Transverse colon (tissue), 4 donors: ENCODE data around the gene OR6S1. TPM values are rescaled to one million over a fixed set of nuclear protein-coding genes. Genes with fewer than 3 reads are reported as not detected.

Experiments used
- DNase-seq: peaks from one replicate; pipeline ENCODE4 v3.0.0-alpha.2; 2019
- H3K27ac ChIP-seq, 4 donors: fragments of 200-600 bp; sonication (generic); 2 replicates each; pipeline ENCODE4 v1.5.1; 2016 to 2018; ENCODE audit warnings: inconsistent platforms in 4 of 4
- H3K27me3 ChIP-seq: fragments of 200-600 bp; sonication (generic); 2 replicates; pipeline ENCODE4 v1.5.1; 2017; ENCODE audit warnings: inconsistent platforms
- H3K36me3 ChIP-seq, 4 donors: fragments of 200-600 bp; sonication (generic); 2 replicates each; pipeline ENCODE4 v1.5.1; 2017 to 2019; ENCODE audit warnings: inconsistent platforms in 4 of 4
- H3K4me1 ChIP-seq, 4 donors: fragments of 200-600 bp; sonication (generic); 2 replicates each; pipeline ENCODE4 v1.5.1; 2017 to 2020; ENCODE audit warnings: inconsistent platforms in 4 of 4
- H3K4me3 ChIP-seq, 4 donors: fragments of 200-600 bp; sonication (generic); 1 replicate in 1 of 4; 2 replicates in 3 of 4; pipeline versions ENCODE4 v1.5.1 to v1.6.1; 2017 to 2019; ENCODE audit warnings: inconsistent platforms in 4 of 4
- H3K9me3 ChIP-seq, 2 donors: fragments of 200-600 bp; sonication (generic); 2 replicates each; pipeline ENCODE4 v1.5.1; 2017 to 2019; ENCODE audit warnings: inconsistent platforms in 2 of 2
- EP300 ChIP-seq: sonication (generic); formaldehyde crosslinking; IDR thresholded peaks from one replicate; pipeline ENCODE4 v1.6.1; 2017; ENCODE audit warnings: antibody characterized with exemption, low read depth
- POLR2A ChIP-seq: fragments of 450-650 bp; IDR thresholded peaks from one replicate; pipeline ENCODE4 v1.6.1; 2016; ENCODE audit warnings: antibody characterized with exemption, mild to moderate bottlenecking, moderate library complexity
- POLR2AphosphoS5 ChIP-seq, 3 donors: sonication (generic); formaldehyde crosslinking; IDR thresholded peaks; one replicate each; pipeline ENCODE4 v1.6.1; 2016; ENCODE audit warnings: antibody characterized with exemption in 3 of 3
- WGBS, 2 donors: methylation state at CpG; one replicate each; pipeline ENCODE4 v1.1.5; 2018; ENCODE audit warnings: low coverage in 1 of 2; 5-methylcytosine and 5-hydroxymethylcytosine counted together
- in situ Hi-C, 4 donors: fragments of 200-750 bp; cut with MboI; loops; one replicate each; pipeline versions ENCODE4 v1.15.0 to v1.15.1; 2017; ENCODE audit warnings: low sequenced_read_pairs in 3 of 4, low pct_ligation_motif_present in 1 of 4, low pct_unique_long_range_greater_than_20kb in 1 of 4
- intact Hi-C: fragments of 100-400 bp; cut with DNase I; formaldehyde crosslinking; loops from one replicate; pipeline ENCODE4 v1.15.1; 2023; ENCODE audit warnings: low total_unique reads
- total RNA-seq, 4 donors: library from RNA; depleted of rRNA; stranded (reverse); fragments of >200 nt; gene quantifications; one replicate each; pipeline ENCODE4 v1.1.0, GENCODE V29; 2016
- TF ChIP-seq, protein P1 (sequence below), 5 experiments: fragments of 200-600 bp in 3 of 5; fragments of 450-650 bp in 2 of 5; sonication (generic) in 3 of 5; IDR thresholded peaks; 1 replicate in 2 of 5; 2 replicates in 3 of 5; pipeline ENCODE4 v1.5.1; 2016 to 2017; ENCODE audit warnings: antibody characterized with exemption in 5 of 5, inconsistent platforms in 3 of 5, mild to moderate bottlenecking in 2 of 5, moderate library complexity in 1 of 5

Gene OR6S1
- total RNA-seq, 4 donors from 2014 or later = not detected

GRCh38 chr14:20682127-20682434, 40.6 kb upstream of the OR6S1 start:
- TF ChIP-seq POLR2A (no peak), EP300 (no peak), POLR2AphosphoS5 (IDR thresholded peaks at IDR 0.05) (no peak)
- TF ChIP-seq, protein P1, sequence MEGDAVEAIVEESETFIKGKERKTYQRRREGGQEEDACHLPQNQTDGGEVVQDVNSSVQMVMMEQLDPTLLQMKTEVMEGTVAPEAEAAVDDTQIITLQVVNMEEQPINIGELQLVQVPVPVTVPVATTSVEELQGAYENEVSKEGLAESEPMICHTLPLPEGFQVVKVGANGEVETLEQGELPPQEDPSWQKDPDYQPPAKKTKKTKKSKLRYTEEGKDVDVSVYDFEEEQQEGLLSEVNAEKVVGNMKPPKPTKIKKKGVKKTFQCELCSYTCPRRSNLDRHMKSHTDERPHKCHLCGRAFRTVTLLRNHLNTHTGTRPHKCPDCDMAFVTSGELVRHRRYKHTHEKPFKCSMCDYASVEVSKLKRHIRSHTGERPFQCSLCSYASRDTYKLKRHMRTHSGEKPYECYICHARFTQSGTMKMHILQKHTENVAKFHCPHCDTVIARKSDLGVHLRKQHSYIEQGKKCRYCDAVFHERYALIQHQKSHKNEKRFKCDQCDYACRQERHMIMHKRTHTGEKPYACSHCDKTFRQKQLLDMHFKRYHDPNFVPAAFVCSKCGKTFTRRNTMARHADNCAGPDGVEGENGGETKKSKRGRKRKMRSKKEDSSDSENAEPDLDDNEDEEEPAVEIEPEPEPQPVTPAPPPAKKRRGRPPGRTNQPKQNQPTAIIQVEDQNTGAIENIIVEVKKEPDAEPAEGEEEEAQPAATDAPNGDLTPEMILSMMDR (IDR thresholded peaks at IDR 0.05) = peak in 1 of 5 experiments; percentile 5
- Histone ChIP-seq H3K27me3 (no peaks in the 10 kb centered on the region), H3K4me3 (peak overlapping the region; percentile 61 to 87 (median 69)), H3K4me1 (peaks cover 17 to 46% (median 31%) of the 10 kb centered on the region in 4 donors), H3K27ac (peak overlapping the region; percentile 99 to 100 (median 100)), H3K9me3 (no peaks in the 10 kb centered on the region), H3K36me3 (no peaks in the 10 kb centered on the region)
- no peak for DNase-seq
- intact Hi-C loops = loop anchor here (2.0 to 5.0 kb wide), 3 partner anchors 69 to 875 kb away; partner anchors contain the start of gene PARP2
- in situ Hi-C loops = loop anchor here in 3 of 4 donors (10.0 to 25.0 kb wide), 6 partner anchors 67 to 357 kb away; partner anchors contain the start of genes CCNB1IP1 (in 2 of the 3), APEX1 (in 1 of the 3), METTL17 (in 1 of the 3) and OSGEP (in 1 of the 3)
- 0% methylated on average over 11 of the region's 11 CpGs; no CpG with 5 or more reads in 1 of the 2 donors for WGBS, 2 donors

DNA sequence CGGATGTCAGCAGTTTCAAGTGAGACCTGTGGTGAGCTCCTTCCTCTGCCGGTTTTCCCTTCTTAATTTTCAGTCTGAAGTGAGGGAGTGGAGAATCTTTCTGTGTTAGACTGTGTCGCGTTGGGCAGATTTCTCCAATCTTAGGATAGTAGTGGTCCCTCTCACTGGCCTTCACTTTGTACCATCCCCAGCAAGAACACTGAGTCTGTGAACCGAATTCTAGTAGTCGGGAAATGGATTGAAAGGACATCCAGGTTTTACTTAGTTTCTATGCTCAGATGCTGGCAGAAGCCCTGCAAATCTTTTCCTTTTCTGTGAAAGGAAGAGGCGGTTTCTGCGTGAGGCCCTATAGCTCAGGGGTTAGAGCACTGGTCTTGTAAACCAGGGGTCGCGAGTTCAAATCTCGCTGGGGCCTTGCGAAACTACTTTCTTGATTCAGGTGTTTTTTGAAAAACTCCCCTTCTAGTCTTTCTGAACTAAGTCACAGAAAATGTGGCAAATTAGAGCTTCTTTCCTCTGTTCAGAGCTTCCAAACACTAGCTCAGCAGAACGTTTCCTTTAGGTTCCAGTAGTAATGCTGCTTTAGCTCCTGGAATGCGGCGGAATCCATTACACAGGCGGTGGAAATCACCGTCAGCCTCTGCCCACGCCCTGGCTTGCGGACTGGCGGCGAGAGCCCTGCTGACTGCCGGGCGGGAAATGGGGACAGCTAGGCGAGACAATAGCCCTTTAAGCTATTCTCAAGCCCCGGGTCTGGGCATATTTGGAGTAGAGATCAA, 40.0 kb upstream of the OR6S1 start:
- Histone ChIP-seq H3K27ac (peak overlapping the region; percentile 99 to 100 (median 100)), H3K27me3 (no peaks in the 10 kb centered on the region), H3K36me3 (no peaks in the 10 kb centered on the region), H3K9me3 (no peaks in the 10 kb centered on the region), H3K4me3 (peak overlapping the region; percentile 61 to 87 (median 69)), H3K4me1 (peaks cover 12 to 41% (median 25%) of the 10 kb centered on the region in 4 donors)
- no peak for TF ChIP-seq EP300
- TF ChIP-seq, protein P1 (IDR thresholded peaks at IDR 0.05) = no peak
- peak in 2 of 3 donors; percentile 7 to 51 for TF ChIP-seq POLR2AphosphoS5 (IDR thresholded peaks at IDR 0.05)
- TF ChIP-seq POLR2A = no peak
- intact Hi-C loops (loop anchor here (2.0 to 5.0 kb wide), 3 partner anchors 69 to 876 kb away; partner anchors contain the start of gene PARP2), in situ Hi-C loops (loop anchor here in 3 of 4 donors (10.0 to 25.0 kb wide), 6 partner anchors 67 to 357 kb away; partner anchors contain the start of genes CCNB1IP1 (in 2 of the 3), APEX1 (in 1 of the 3), METTL17 (in 1 of the 3) and OSGEP (in 1 of the 3))
- WGBS, 2 donors = 0% methylated on average over 5 to 25 of the region's 25 CpGs
- DNase-seq = peak; percentile 84

DNA sequence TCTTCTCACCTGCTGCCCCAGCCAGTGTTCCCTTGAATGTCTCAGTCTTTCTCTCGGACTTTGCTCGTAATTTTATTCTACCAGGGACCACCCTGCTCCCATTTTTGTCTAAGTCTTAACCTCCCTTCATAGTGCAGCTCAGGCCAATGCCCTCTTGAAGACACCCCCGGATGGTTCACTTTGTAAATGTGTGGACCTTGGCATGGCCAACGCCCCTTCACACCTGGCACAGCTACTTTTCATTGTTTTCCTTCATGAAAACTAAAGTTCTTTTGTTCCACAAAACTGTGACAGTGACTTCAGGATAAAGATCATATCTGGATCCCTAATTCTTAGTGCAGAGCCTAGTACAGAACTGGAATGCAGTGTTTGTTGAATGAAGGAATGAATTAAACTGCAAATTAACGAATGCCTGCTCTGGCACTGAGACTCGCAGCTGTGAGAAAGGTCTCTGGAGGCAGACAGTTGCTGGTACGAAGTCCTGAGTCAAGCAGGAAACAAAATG, 39.4 kb upstream of the OR6S1 start:
- no peaks in the 10 kb centered on the region for H3K27me3 ChIP-seq
- peak overlapping the region; percentile 17 to 77 (median 61) for H3K4me3 ChIP-seq
- no peaks in the 10 kb centered on the region for H3K9me3 ChIP-seq
- 0 to 7% methylated on average over 4 to 7 of the region's 7 CpGs for WGBS, 2 donors
- peak; percentile 72 for DNase-seq
- H3K27ac ChIP-seq = peak overlapping the region; percentile 99 to 100 (median 100)
- in situ Hi-C loops (loop anchor here in 3 of 4 donors (10.0 to 25.0 kb wide), 6 partner anchors 66 to 356 kb away; partner anchors contain the start of genes CCNB1IP1 (in 2 of the 3), APEX1 (in 1 of the 3), METTL17 (in 1 of the 3) and OSGEP (in 1 of the 3)), intact Hi-C loops (loop anchor here (5.0 kb wide), 2 partner anchors 339 to 876 kb away; partner anchors contain the start of gene PARP2)
- H3K4me1 ChIP-seq = peaks cover 11 to 35% (median 22%) of the 10 kb centered on the region in 4 donors
- TF ChIP-seq, protein P1 (IDR thresholded peaks at IDR 0.05) = no peak
- TF ChIP-seq POLR2A (no peak), POLR2AphosphoS5 (IDR thresholded peaks at IDR 0.05) (peak in 1 of 3 donors; percentile 57), EP300 (no peak)
- no peaks in the 10 kb centered on the region for H3K36me3 ChIP-seq
